ENCODE measurements around the gene DRD2. TPM values are rescaled to one million over a fixed set of nuclear protein-coding genes. Genes with fewer than 3 reads are reported as not detected.
A peak's percentile ranks its signal among the peaks of the same experiment; 100 is the strongest.

DRD2 gene
- total RNA-seq, 4 donors from 2014 or later, result 0.39 to 4.5 (median 1.3) TPM; not detected in 1

- no peak overlapping the region for H3K27ac ChIP-seq
- DNase-seq (ENCODE audit: low spot score in 2 of 2), result peak; percentile 51 to 66
- H3K27me3 ChIP-seq, result peaks cover 2 to 64% of the 10 kb centered on the region in 2 donors
- H3K4me3 ChIP-seq, result peak overlapping the region in 2 of 4 donors; percentile 25 to 38
- H3K4me1 ChIP-seq, result peaks cover 0 to 17% (median 3%) of the 10 kb centered on the region in 4 donors
- no peaks in the 10 kb centered on the region for H3K9me3 ChIP-seq
- H3K36me3 ChIP-seq, result no peaks in the 10 kb centered on the region
- WGBS, 2 donors, result 1 to 3% methylated on average over 32 to 36 of the region's 70 CpGs
- no peak for TF ChIP-seq POLR2A (IDR thresholded peaks at IDR 0.05)
- TF ChIP-seq CTCF (IDR thresholded peaks at IDR 0.05), result no peak
- no peak for TF ChIP-seq EP300 (IDR thresholded peaks at IDR 0.05)
Observed at GRCh38 chr11:113474362-113475159, 637 bp downstream of the DRD2 start.

GRCh38 chr11:113473983-113474361, 1.2 kb downstream of the DRD2 start:
- peaks cover 0 to 17% (median 3%) of the 10 kb centered on the region in 4 donors for H3K4me1 ChIP-seq
- TF ChIP-seq EP300 (IDR thresholded peaks at IDR 0.05) (no peak), CTCF (IDR thresholded peaks at IDR 0.05) (no peak), POLR2A (IDR thresholded peaks at IDR 0.05) (no peak)
- H3K27ac ChIP-seq, result no peak overlapping the region
- WGBS, 2 donors, result 26 to 33% methylated on average over 9 of the region's 9 CpGs
- no peaks in the 10 kb centered on the region for H3K36me3 ChIP-seq
- H3K27me3 ChIP-seq, result peaks cover 2 to 67% of the 10 kb centered on the region in 2 donors
- no peak for DNase-seq (ENCODE audit: low spot score in 2 of 2)
- peak overlapping the region in 1 of 4 donors; percentile 38 for H3K4me3 ChIP-seq
- no peaks in the 10 kb centered on the region for H3K9me3 ChIP-seq

- Histone ChIP-seq H3K36me3 (no peaks in the 10 kb centered on the region), H3K27ac (no peak overlapping the region), H3K4me3 (no peak overlapping the region), H3K27me3 (peaks cover 2 to 59% of the 10 kb centered on the region in 2 donors), H3K4me1 (peaks cover 0 to 17% (median 3%) of the 10 kb centered on the region in 4 donors), H3K9me3 (no peaks in the 10 kb centered on the region)
- WGBS, 2 donors, result 29 to 38% methylated on average over 1 of the region's 1 CpG
- TF ChIP-seq POLR2A (IDR thresholded peaks at IDR 0.05) (no peak), EP300 (IDR thresholded peaks at IDR 0.05) (no peak), CTCF (IDR thresholded peaks at IDR 0.05) (no peak)
- no peak for DNase-seq (ENCODE audit: low spot score in 2 of 2)
Observed at GRCh38 chr11:113472471-113472870, 2.7 kb downstream of the DRD2 start.

GRCh38 chr11:113470233-113470632, 5.0 kb downstream of the DRD2 start:
- DNase-seq (ENCODE audit: low spot score in 2 of 2), result no peak
- no peak overlapping the region for H3K27ac ChIP-seq
- peaks cover 2 to 36% of the 10 kb centered on the region in 2 donors for H3K27me3 ChIP-seq
- no peak for TF ChIP-seq CTCF (IDR thresholded peaks at IDR 0.05)
- TF ChIP-seq POLR2A (IDR thresholded peaks at IDR 0.05), result no peak
- TF ChIP-seq EP300 (IDR thresholded peaks at IDR 0.05), result no peak
- H3K4me3 ChIP-seq, result no peak overlapping the region
- 32 to 56% methylated on average over 4 to 5 of the region's 5 CpGs for WGBS, 2 donors
- H3K4me1 ChIP-seq, result peaks cover 0 to 12% (median 3%) of the 10 kb centered on the region in 4 donors
- no peaks in the 10 kb centered on the region for H3K36me3 ChIP-seq
- H3K9me3 ChIP-seq, result no peaks in the 10 kb centered on the region

- no peak overlapping the region for H3K27ac ChIP-seq
- 65 to 73% methylated on average over 8 of the region's 8 CpGs for WGBS, 2 donors
- H3K36me3 ChIP-seq, result no peaks in the 10 kb centered on the region
- H3K9me3 ChIP-seq, result no peaks in the 10 kb centered on the region
- H3K4me1 ChIP-seq, result no peaks in the 10 kb centered on the region
- no peak for TF ChIP-seq CTCF (IDR thresholded peaks at IDR 0.05)
- TF ChIP-seq EP300 (IDR thresholded peaks at IDR 0.05), result no peak
- TF ChIP-seq POLR2A (IDR thresholded peaks at IDR 0.05), result no peak
- no peak overlapping the region for H3K4me3 ChIP-seq
- no peak for DNase-seq (ENCODE audit: low spot score in 2 of 2)
- peaks cover 2 to 26% of the 10 kb centered on the region in 2 donors for H3K27me3 ChIP-seq
Observed at GRCh38 chr11:113468726-113469345, 6.4 kb downstream of the DRD2 start.
